HG03442 (cell line): Measurements from ENCODE around the gene WNK2.

Experiments
- ATAC-seq: cut with Tn5 transposase; IDR thresholded peaks from one replicate; pipeline ENCODE4 v1.9.1; 2021; ENCODE audit warnings: mild to moderate bottlenecking, moderate library complexity; ENCODE audit not compliant: unreplicated experiment

WNK2 gene

GRCh38 chr9:93252781-93253530 is 69.0 kb downstream of the WNK2 start:
- no peak for ATAC-seq

- no peak for ATAC-seq
Measured at GRCh38 chr9:93253633-93254032, 69.7 kb downstream of the WNK2 start.

GRCh38 chr9:93254061-93254481 is 70.1 kb downstream of the WNK2 start:
- no peak for ATAC-seq

- no peak for ATAC-seq
Measured at GRCh38 chr9:93254806-93255493, 71.0 kb downstream of the WNK2 start.

- no peak for ATAC-seq
Measured at GRCh38 chr9:93255494-93255867, 71.5 kb downstream of the WNK2 start.

GRCh38 chr9:93255994-93256877 is 72.3 kb downstream of the WNK2 start:
- ATAC-seq, result no peak

- no peak for ATAC-seq
Measured at GRCh38 chr9:93256878-93257807, 73.2 kb downstream of the WNK2 start.

GRCh38 chr9:93257808-93258331 is 73.9 kb downstream of the WNK2 start:
- no peak for ATAC-seq

- no peak for ATAC-seq
Measured at GRCh38 chr9:93258419-93258817, 74.5 kb downstream of the WNK2 start.

GRCh38 chr9:93258818-93259489 is 75.0 kb downstream of the WNK2 start:
- no peak for ATAC-seq

- no peak for ATAC-seq
Measured at GRCh38 chr9:93259490-93260262, 75.7 kb downstream of the WNK2 start.

- ATAC-seq, result no peak
Measured at GRCh38 chr9:93260263-93261066, 76.5 kb downstream of the WNK2 start.

- ATAC-seq, result no peak
Measured at GRCh38 chr9:93261281-93261680, 77.3 kb downstream of the WNK2 start.

- ATAC-seq, result no peak
Measured at GRCh38 chr9:93261735-93262523, 78.0 kb downstream of the WNK2 start.

- ATAC-seq, result no peak
Measured at GRCh38 chr9:93262537-93263310, 78.8 kb downstream of the WNK2 start.
